Stimulated activated CD4-positive, alpha-beta T cell treated with anti-CD3 and anti-CD28 coated beads, TNF-alpha, amount 100 ng/mL, for 48 hours (primary cell): ENCODE results near the gene TRIM59.
A peak's percentile ranks its signal among the peaks of the same experiment; 100 is the strongest.

Experiments
- DNase-seq, 3 donors: peaks; one replicate each; pipeline ENCODE4 v3.0.0-alpha.2; 2020; ENCODE audit warnings: low read depth in 3 of 3

TRIM59 gene

GRCh38 chr3:160403028-160403545, 46.5 kb downstream of the TRIM59 start:
- DNase-seq = no peak

GRCh38 chr3:160402221-160403027, 47.2 kb downstream of the TRIM59 start:
- DNase-seq = no peak

GRCh38 chr3:160401291-160402095, 48.1 kb downstream of the TRIM59 start:
- DNase-seq = no peak

- peak in 1 of 3 donors; percentile 14 for DNase-seq
These were observed 48.9 kb downstream of the TRIM59 start for GRCh38 chr3:160400702-160401150.

- DNase-seq = peak in 1 of 3 donors; percentile 18
These were observed 49.4 kb downstream of the TRIM59 start for GRCh38 chr3:160400030-160400701.

GRCh38 chr3:160399125-160400029, 50.2 kb downstream of the TRIM59 start, which contains the start of the genes IFT80 and SMC4:
Gene IFT80 (minus strand): TSS chr3:160399225. CDS start chr3:160384600, 14,625 bp downstream.
Gene SMC4 (plus strand): TSS chr3:160399650. CDS start chr3:160400827, 1,177 bp downstream.
- peak; percentile 89 to 94 (median 90) for DNase-seq

GRCh38 chr3:160398820-160399124, 50.8 kb downstream of the TRIM59 start:
- no peak for DNase-seq

- no peak for DNase-seq
These were observed 54.3 kb downstream of the TRIM59 start for GRCh38 chr3:160395297-160395696.

GRCh38 chr3:160394009-160394392, 55.6 kb downstream of the TRIM59 start:
- no peak for DNase-seq

- no peak for DNase-seq
These were observed 56.1 kb downstream of the TRIM59 start for GRCh38 chr3:160393346-160394008.

GRCh38 chr3:160392798-160393197, 56.8 kb downstream of the TRIM59 start:
- no peak for DNase-seq

GRCh38 chr3:160390565-160391138, 58.9 kb downstream of the TRIM59 start:
- no peak for DNase-seq
